ENCODE results near the gene AGAP1.
A peak's percentile ranks its signal among the peaks of the same experiment; 100 is the strongest.

Gene AGAP1

GRCh38 chr2:236172255-236173035 lies 678.6 kb downstream of the AGAP1 start:
- no peak for DNase-seq

DNA sequence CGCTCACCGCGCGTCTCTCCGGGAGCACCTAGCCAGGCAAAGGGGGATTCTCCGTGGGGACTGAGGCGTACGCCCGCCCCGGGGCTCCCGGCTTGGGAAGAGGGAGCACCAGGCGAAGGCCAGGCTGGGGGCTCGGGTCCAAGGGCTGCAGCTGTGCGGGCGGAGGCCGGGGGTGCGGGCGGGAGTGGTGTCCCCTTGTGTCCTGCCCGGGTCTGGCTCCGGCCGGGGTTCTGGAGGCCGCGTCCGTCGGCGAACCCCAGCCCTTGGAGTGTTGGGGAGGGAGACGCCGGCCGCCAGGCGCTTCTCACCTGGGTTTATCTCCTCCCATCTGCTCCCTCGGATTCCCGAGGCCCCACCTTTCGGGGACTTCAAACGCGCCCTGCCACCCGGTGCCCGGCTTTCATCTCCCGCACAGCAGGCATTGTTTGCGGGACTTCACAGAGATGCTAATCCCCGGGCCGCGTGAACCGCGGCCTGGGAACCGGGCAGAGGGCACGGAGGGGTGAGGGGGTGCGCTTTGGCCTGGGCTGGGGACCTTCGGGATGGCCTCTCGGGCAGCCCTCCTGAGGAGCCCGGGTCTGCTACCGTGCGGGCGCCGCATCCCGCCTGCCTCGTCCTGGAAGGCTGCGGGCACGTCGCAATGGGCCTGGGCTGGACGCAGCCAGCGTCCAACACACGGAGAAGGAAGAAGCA lies 679.3 kb downstream of the AGAP1 start:
- no peak for DNase-seq

DNA sequence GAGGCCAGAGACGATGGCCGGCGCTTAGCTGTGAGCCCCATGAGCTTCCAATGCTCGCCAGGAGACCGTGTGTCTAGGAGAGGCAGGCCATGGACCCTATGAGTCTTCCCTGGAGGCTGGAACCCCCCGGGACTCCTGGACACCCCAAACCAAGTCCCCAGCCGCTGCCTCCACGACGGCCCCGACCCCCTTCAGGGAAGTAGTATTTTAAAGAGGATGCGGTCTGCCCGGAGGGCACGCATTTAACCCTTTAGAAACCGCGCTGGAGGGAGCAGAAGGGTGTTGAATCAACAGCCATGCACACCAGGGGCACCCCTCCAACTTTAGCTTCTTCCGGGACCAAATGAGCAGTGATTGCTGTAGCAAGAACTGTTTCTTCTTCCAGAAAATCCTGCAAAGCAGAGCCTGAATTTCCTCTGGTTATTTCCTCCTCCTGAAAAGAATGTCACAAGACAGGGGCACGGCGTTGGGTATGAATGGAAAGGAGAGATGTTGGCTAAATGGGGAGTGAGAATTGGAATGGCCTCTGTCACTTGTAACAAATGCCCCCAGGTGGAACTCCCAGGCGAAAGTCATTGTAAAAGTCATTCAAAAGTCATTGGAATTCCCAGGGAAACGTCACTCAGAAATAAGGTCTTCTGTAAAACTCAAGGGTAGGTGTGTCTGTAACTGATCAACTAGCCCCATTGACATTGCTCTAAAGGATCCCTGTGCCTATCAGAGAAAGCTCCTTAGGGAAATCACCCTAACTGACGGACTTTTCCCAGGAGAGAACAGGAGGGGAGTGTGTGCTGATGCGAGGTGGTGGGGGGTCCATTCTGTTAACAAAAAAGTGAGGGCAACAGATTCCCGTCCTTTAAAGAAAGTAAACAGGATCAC lies 680.1 kb downstream of the AGAP1 start:
- DNase-seq: no peak

DNA sequence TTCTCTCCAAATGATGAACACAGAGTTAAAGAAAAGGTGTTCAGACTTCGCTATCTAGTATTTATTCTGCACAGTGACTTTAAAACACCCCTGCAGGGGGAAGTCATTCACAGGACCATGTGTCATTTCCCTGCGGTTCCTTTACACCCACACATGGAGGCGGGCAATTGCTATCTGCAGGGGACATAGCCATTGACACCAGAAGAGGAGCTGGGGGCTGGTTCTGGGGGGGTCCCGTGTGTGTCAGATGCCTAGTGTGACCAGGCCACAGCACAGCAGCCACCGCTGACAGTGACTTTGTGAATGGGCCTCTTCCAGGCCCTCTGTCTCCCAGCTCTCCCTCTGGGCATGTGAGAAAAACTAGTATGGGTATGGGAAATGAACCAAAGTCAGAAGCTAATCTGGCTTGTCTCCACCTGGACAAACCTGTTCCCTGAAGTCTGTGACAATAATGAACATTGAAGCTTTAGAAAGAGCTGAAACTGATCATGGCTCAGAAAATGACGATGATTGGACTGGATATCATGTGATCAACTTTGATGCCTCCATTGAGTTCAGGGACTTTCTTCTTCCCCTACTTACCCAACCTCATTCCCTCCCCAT lies 681.8 kb downstream of the AGAP1 start:
- DNase-seq: no peak

DNA sequence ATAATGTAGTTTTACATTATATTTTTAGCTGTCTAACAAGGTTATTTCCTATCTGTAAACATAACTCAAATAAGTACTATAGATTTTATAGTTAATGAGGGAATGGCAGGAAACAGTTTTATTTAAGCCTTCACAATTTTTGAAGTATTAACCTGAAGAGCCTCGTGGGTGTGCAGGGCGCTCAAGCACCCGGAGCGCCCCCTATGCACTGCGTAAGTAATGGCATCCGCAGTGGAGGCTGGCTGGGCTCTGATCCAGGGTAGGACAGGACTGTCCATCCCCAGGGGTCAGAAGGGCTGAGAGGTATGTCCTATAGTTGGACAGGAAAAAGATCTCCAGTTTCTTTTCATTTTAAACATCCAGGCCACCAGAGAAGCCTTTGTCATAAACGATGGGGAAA lies 682.6 kb downstream of the AGAP1 start:
- DNase-seq: no peak

GRCh38 chr2:236176951-236177350 lies 683.1 kb downstream of the AGAP1 start:
- no peak for DNase-seq

DNA sequence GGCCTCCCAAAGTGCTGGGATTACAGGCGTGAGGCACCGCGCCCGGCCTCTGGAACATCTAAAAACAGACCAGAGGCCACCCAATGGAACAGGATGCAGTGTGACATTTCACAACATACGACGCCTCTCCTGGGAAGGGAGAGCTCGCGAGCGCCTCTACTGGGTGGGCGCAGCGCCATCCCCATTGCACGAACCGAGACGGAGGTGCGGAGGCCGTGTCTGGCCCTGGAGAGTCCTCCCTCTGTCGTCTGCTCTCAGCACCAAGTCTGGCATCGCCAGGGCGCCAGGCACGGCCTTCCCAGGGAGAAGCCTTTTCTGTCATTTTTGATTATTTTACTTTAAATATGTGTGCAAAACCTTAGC lies 683.7 kb downstream of the AGAP1 start:
- peak; percentile 22 for DNase-seq

GRCh38 chr2:236177967-236178889 lies 684.4 kb downstream of the AGAP1 start:
- peak; percentile 31 for DNase-seq

- DNase-seq: no peak
Measured at GRCh38 chr2:236178890-236179235, 685.0 kb downstream of the AGAP1 start.

- DNase-seq: no peak
Measured at GRCh38 chr2:236179236-236180075, 685.6 kb downstream of the AGAP1 start.

DNA sequence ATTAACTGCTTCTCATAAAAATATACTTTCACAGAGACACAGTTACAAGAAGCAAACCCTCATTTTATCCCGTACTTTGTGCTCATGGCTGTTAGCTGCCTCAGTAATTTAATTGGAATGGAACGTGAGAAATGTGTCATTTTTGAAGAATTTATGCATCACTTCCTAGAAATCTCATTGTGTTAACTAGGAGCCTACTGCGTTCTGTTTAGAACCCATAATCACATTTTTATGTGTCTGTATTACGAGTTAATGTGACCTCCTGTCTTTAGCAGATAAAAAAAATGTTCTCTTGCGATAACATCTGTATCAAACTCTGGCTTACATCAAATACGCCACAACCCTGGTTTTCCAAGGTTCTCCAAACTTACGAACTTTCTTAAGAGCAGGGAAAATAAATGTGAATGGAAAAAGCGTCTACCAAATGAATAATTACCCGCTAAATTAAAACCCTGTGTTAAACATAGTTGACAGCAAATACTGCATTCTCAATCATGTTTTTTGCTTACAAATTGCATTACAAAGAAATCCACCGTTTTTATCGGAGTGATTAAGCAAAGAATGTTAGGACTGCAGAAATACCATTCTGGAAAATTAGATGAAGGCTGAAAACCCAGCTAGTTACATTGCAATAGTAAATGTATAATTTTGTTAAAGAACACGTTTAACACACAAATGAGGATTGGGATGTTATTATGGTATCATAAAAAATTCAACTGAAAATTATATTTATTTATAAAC lies 686.4 kb downstream of the AGAP1 start:
- no peak for DNase-seq

- DNase-seq: peak; percentile 26
Measured at GRCh38 chr2:236180831-236181453, 687.1 kb downstream of the AGAP1 start.

Data from stimulated activated CD4-positive, alpha-beta T cell treated with anti-CD3 and anti-CD28 coated beads, Interleukin-12 subunit alpha, Interleukin-12 subunit beta, amount 100 ng/mL, for 4 hours (primary cell).